ENCODE data around the gene TRIP11.

Gene TRIP11

DNA sequence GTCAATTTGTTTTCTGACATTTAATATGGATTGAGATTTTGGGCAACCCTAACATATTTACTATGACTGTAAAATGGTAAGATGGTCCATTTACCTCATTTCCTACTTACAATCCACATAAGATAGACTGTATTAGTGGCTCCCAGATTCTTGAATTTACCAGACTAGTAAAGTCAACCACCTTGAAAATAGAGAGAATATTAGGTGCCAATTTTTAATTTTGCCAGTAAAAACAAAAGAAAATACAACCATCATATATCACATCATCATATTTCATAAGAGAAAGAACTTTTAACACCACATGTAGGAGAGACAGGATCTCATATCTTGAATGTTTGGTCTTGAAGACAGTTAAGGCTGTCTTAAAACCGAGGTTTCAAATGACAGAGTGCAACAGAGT, 84.7 kb downstream of the TRIP11 start:
- H3K9me3 ChIP-seq (ENCODE audit: insufficient read depth, low read depth, low read length), result no peaks in the 10 kb centered on the region
- no peaks in the 10 kb centered on the region for H3F3A ChIP-seq (ENCODE audit: low read depth)
- H3K4me3 ChIP-seq (ENCODE audit: low read length, poor library complexity, severe bottlenecking), result no peak overlapping the region
- no peaks in the 10 kb centered on the region for H3K9me2 ChIP-seq (replicated peaks; ENCODE audit: low read depth, low read length)
- H4K20me1 ChIP-seq (ENCODE audit: insufficient read depth, low read length, poor library complexity, severe bottlenecking), result no peaks in the 10 kb centered on the region
- H3K36me3 ChIP-seq (ENCODE audit: insufficient read depth, low read length), result no peaks in the 10 kb centered on the region
- H3K9ac ChIP-seq (ENCODE audit: low read depth, low read length, poor library complexity, severe bottlenecking), result no peak overlapping the region
- no peaks in the 10 kb centered on the region for H3K79me2 ChIP-seq (ENCODE audit: insufficient read depth, low read length)
- TF ChIP-seq, protein P1, sequence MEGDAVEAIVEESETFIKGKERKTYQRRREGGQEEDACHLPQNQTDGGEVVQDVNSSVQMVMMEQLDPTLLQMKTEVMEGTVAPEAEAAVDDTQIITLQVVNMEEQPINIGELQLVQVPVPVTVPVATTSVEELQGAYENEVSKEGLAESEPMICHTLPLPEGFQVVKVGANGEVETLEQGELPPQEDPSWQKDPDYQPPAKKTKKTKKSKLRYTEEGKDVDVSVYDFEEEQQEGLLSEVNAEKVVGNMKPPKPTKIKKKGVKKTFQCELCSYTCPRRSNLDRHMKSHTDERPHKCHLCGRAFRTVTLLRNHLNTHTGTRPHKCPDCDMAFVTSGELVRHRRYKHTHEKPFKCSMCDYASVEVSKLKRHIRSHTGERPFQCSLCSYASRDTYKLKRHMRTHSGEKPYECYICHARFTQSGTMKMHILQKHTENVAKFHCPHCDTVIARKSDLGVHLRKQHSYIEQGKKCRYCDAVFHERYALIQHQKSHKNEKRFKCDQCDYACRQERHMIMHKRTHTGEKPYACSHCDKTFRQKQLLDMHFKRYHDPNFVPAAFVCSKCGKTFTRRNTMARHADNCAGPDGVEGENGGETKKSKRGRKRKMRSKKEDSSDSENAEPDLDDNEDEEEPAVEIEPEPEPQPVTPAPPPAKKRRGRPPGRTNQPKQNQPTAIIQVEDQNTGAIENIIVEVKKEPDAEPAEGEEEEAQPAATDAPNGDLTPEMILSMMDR (conservative IDR thresholded peaks at IDR 0.05; ENCODE audit: low read length), result no peak
- no peak for TF ChIP-seq EZH2phosphoT487 (IDR thresholded peaks at IDR 0.05; ENCODE audit: borderline replicate concordance)
- peak overlapping the region; percentile 21; the same call in 1 of the 2 replicates for H2AFZ ChIP-seq (ENCODE audit: low read length)
- H3K4me2 ChIP-seq (ENCODE audit: low read depth, low read length, poor library complexity, severe bottlenecking), result no peak overlapping the region
- no peaks in the 10 kb centered on the region for H3K4me1 ChIP-seq (ENCODE audit: insufficient read depth, low read length, poor library complexity, severe bottlenecking)
- H3K27me3 ChIP-seq (ENCODE audit: insufficient read depth, low read length, poor library complexity, severe bottlenecking), result no peaks in the 10 kb centered on the region

DNA sequence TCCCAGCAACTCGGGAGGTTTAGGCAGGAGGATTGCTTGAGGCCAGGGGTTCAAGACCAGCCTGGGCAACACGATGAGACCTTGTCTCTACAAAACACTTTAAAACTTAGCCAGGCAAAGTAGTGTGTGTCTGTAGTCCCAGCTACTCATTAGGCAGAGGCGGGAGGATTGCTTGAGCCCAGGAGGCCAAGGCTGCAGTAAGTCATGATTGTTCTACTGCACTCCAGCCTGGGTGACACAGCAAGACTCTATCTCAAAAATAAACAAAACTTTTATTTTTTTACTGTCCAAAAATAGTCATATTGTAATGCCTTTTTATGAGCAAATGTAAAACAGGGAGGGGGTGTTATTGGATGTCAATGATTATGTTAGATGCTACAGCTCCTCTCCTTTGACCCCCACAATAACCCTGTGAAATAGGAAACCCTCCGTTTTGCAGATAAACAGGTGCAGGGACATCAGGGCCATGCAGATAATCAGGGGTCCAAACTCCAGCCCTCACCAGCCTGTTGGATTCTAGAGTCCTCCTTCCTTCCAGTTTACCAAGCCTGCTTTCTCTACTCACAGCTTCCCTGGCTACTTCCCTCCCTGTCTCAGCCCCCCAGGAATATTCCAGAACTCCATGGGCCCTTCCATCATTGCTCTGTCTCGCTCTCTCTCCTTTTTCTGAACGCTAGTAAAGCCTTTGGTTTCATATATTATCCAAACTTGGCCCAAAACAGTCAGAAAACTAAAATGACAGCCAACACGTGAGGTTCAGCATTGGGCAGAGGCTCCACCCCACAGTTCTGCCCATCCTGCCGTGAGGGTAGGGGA, 86.5 kb downstream of the TRIP11 start:
- Histone ChIP-seq H2AFZ (ENCODE audit: low read length) (no peak overlapping the region), H3K4me2 (ENCODE audit: low read depth, low read length, poor library complexity, severe bottlenecking) (no peak overlapping the region), H3K9me2 (replicated peaks; ENCODE audit: low read depth, low read length) (no peaks in the 10 kb centered on the region), H3K4me1 (ENCODE audit: insufficient read depth, low read length, poor library complexity, severe bottlenecking) (no peaks in the 10 kb centered on the region), H3K27me3 (ENCODE audit: insufficient read depth, low read length, poor library complexity, severe bottlenecking) (no peaks in the 10 kb centered on the region), H3K9ac (ENCODE audit: low read depth, low read length, poor library complexity, severe bottlenecking) (no peak overlapping the region), H3F3A (ENCODE audit: low read depth) (no peaks in the 10 kb centered on the region), H4K20me1 (ENCODE audit: insufficient read depth, low read length, poor library complexity, severe bottlenecking) (no peaks in the 10 kb centered on the region), H3K79me2 (ENCODE audit: insufficient read depth, low read length) (no peaks in the 10 kb centered on the region), H3K36me3 (ENCODE audit: insufficient read depth, low read length) (no peaks in the 10 kb centered on the region), H3K9me3 (ENCODE audit: insufficient read depth, low read depth, low read length) (no peaks in the 10 kb centered on the region), H3K4me3 (ENCODE audit: low read length, poor library complexity, severe bottlenecking) (no peak overlapping the region)
- no peak for TF ChIP-seq EZH2phosphoT487 (IDR thresholded peaks at IDR 0.05; ENCODE audit: borderline replicate concordance)
- TF ChIP-seq, protein P1 (conservative IDR thresholded peaks at IDR 0.05; ENCODE audit: low read length), result no peak

DNA sequence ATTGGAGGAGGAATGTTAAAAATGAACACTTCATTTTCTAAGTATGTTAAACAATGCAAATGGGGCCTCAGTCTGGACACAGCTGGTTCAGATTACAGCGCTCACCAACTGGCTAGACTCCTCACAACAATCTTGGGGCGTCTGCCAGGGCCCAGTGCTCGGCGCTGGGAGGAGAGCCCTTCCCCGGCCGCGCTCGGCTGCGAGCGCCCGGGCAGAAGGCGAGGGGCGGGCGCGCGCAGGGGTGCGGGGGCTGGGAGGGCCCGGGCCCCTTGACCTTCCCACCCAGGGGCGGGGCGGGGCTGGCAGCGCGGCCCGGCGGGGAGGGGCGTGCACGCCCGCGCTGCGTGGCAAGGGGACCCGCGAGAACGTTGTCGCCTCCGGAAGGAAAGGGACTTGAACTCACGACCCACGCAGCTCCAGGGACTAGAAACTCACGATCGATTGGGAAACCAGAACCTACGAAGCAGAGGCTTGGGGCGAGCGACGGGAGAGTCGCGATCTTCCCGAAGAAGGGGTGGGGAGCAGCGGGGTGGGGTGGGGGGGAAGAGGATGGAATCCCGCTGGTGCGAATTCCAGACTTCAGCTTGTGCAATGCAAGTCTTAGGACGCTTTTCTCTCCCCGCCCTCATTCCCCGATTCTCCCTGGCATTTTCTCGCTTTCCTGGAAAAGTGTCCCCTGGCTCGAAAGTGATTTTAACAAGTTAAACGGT, 92.2 kb downstream of the TRIP11 start, which contains the start of gene FBLN5:
Gene FBLN5, minus strand, starts transcription at position 220 of the 710 bp plus-strand sequence. CDS start 465 bp downstream, outside the sequence.
- Histone ChIP-seq H3K4me3 (ENCODE audit: low read length, poor library complexity, severe bottlenecking) (no peak within 1 kb of the TSS), H3K79me2 (ENCODE audit: insufficient read depth, low read length) (no peaks in the 10 kb centered on the region), H3K4me2 (ENCODE audit: low read depth, low read length, poor library complexity, severe bottlenecking) (no peak within 1 kb of the TSS), H3F3A (ENCODE audit: low read depth) (no peaks in the 10 kb centered on the region), H3K4me1 (ENCODE audit: insufficient read depth, low read length, poor library complexity, severe bottlenecking) (no peaks in the 10 kb centered on the region), H3K9ac (ENCODE audit: low read depth, low read length, poor library complexity, severe bottlenecking) (no peak within 1 kb of the TSS), H4K20me1 (ENCODE audit: insufficient read depth, low read length, poor library complexity, severe bottlenecking) (no peaks in the 10 kb centered on the region), H3K27me3 (ENCODE audit: insufficient read depth, low read length, poor library complexity, severe bottlenecking) (no peaks in the 10 kb centered on the region), H3K9me2 (replicated peaks; ENCODE audit: low read depth, low read length) (no peaks in the 10 kb centered on the region), H3K9me3 (ENCODE audit: insufficient read depth, low read depth, low read length) (no peaks in the 10 kb centered on the region), H3K36me3 (ENCODE audit: insufficient read depth, low read length) (no peaks in the 10 kb centered on the region), H2AFZ (ENCODE audit: low read length) (no peak within 1 kb of the TSS)
- TF ChIP-seq, protein P1 (conservative IDR thresholded peaks at IDR 0.05; ENCODE audit: low read length), result no peak
